Sigmoid colon (tissue), 3 donors: ENCODE results near the gene ZNF200.

Experiments
- POLR2A ChIP-seq, 2 donors: fragments of 450-650 bp; IDR thresholded peaks; one replicate each; pipeline ENCODE4 v1.6.1; 2016; ENCODE audit warnings: antibody characterized with exemption in 2 of 2, mild to moderate bottlenecking in 2 of 2, moderate library complexity in 2 of 2
- TF ChIP-seq, protein P1 (sequence below), 4 experiments: fragments of 450-650 bp in 3 of 4; fragments of 200-600 bp in 1 of 4; IDR thresholded peaks; one replicate each; pipeline ENCODE4 v1.5.1; 2016 to 2019; ENCODE audit warnings: antibody characterized with exemption in 4 of 4, mild to moderate bottlenecking in 3 of 4, moderate library complexity in 2 of 4

- TF ChIP-seq POLR2A (IDR thresholded peaks at IDR 0.05): no peak
- TF ChIP-seq, protein P1, sequence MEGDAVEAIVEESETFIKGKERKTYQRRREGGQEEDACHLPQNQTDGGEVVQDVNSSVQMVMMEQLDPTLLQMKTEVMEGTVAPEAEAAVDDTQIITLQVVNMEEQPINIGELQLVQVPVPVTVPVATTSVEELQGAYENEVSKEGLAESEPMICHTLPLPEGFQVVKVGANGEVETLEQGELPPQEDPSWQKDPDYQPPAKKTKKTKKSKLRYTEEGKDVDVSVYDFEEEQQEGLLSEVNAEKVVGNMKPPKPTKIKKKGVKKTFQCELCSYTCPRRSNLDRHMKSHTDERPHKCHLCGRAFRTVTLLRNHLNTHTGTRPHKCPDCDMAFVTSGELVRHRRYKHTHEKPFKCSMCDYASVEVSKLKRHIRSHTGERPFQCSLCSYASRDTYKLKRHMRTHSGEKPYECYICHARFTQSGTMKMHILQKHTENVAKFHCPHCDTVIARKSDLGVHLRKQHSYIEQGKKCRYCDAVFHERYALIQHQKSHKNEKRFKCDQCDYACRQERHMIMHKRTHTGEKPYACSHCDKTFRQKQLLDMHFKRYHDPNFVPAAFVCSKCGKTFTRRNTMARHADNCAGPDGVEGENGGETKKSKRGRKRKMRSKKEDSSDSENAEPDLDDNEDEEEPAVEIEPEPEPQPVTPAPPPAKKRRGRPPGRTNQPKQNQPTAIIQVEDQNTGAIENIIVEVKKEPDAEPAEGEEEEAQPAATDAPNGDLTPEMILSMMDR (IDR thresholded peaks at IDR 0.05): no peak
Observed at GRCh38 chr16:3186946-3187690, 47.8 kb downstream of the ZNF200 start.
